GM12892 (cell line): ENCODE results near the gene PER2.

Source experiments
- POLR2A ChIP-seq: IDR thresholded peaks from 2 replicates; pipeline ENCODE4 v1.6.1; 2011; ENCODE audit warnings: low read depth, low read length, control low read depth
- POLR2AphosphoS5 ChIP-seq: IDR thresholded peaks from 2 replicates; pipeline ENCODE4 v1.6.1; 2011; ENCODE audit warnings: low read depth, low read length, control low read depth

- TF ChIP-seq POLR2A (no peak), POLR2AphosphoS5 (no peak)
These were observed 37.1 kb downstream of the PER2 start for GRCh38 chr2:238251331-238251730.
